ENCODE measurements around the gene SLC8A1.
"Not testable (repeated sequence)": the region's sequence is repeated elsewhere in the genome, so short reads cannot be mapped to it uniquely, and the experiment has no call there.

The SLC8A1 gene

DNA sequence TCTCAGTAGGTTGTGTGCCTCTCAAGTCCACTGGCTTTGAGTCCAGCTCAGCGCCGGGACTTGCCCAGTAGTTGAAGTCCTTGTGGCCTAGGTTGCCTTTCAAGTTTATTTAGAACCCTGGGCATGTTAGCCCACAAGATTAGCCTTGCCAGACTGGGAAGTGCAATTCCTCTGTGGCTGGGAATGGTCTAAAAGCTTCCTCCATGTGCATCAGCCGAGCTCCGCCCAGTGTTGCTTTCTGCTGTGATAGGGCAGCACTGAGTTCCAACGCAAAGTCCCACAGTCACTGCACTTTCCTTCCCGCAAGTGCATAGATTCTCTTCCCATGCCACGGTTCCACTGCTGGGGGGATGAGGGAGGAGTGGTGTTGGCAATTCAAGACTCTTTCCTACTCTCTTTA is 364.0 kb downstream of the SLC8A1 start:
- no peak for DNase-seq (ENCODE audit: low read depth in 2 of 2, low spot score in 1 of 2)

DNA sequence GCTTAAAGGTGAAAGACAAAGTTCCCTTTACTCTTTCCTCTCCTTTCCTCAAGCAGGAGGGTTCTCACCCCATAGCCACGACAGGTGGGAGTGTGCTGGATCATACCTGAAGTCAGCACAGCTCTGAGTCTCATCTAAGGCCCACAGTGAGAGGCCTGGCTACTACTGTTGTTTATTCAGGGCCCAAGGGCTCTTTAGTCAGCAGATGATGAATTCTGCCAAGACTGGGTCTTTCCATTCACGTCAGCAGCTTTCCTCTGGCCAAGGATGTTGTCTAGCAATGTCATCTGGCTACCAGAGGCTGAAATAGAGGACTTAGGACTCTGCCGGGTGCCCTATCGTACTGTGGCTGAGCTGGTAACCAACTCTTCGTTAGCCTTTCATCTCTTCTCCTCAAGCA is 364.5 kb downstream of the SLC8A1 start:
- DNase-seq (ENCODE audit: low read depth in 2 of 2, low spot score in 1 of 2): no peak

DNA sequence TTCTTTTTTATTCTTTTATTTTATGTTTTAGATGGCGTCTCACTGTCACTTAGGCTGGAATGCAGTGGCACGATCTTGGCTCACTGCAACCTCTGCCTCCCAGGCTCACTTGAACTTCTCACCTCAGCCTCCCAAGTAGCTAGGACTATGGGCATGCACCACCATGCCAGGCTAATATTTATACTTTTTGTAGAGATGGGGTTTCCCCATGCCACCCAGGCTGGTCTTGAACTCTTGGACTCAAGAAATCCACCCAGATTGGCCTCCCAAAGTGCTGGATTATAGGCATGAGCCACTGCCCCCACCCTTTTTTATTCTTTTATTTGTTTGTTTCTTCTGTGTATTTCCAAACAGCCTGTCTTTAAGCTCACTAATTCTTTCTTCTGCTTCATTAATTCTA is 366.1 kb downstream of the SLC8A1 start:
- no peak for DNase-seq (ENCODE audit: low read depth in 2 of 2, low spot score in 1 of 2)

DNA sequence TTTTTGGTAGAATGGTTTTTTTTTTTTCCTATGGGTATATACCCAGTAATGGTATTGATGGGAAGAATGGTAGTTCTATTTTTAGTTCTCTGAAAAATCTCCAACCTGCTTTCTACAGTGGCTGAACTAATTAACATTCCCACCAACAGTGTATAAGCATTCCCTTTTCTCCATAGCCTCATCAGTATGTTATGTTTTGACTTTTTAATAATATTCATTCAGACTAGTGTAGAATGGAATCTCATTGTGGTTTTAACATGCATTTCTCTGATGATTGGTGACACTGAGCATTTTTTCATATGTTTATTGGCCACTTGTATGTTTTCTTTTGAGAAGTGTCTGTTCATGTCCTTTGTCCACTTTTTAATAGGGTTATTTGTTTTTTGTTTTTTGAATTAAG is 378.6 kb downstream of the SLC8A1 start:
- DNase-seq (ENCODE audit: low read depth in 2 of 2, low spot score in 1 of 2): not testable (repeated sequence)

GRCh38 chr2:40072442-40073232 is 379.3 kb downstream of the SLC8A1 start:
- no peak for DNase-seq (ENCODE audit: low read depth in 2 of 2, low spot score in 1 of 2)

DNA sequence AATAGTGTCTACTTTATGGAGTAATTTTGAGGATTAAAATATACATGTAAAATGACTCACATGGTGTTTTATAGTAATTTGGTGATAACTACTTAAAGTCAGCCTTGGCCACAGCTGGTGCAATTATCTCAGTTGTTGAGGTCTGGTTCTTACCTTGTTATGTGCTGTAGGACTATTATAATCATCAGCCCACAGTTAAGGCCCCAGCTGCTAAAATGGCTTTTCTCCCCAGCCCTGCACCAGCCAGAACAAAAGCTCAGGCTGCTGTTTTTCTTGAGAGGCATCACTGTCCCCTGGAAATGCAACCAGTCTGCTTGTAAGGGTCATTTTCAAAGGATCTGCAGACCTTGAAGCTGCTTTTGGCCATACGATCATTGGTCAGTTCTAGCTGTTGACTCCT is 389.5 kb downstream of the SLC8A1 start:
- no peak for DNase-seq (ENCODE audit: low read depth in 2 of 2, low spot score in 1 of 2)

GRCh38 chr2:40049781-40050180 is 402.1 kb downstream of the SLC8A1 start:
- DNase-seq (ENCODE audit: low read depth in 2 of 2, low spot score in 1 of 2): no peak

GRCh38 chr2:40048506-40048905 is 403.4 kb downstream of the SLC8A1 start:
- DNase-seq (ENCODE audit: low read depth in 2 of 2, low spot score in 1 of 2): no peak

DNA sequence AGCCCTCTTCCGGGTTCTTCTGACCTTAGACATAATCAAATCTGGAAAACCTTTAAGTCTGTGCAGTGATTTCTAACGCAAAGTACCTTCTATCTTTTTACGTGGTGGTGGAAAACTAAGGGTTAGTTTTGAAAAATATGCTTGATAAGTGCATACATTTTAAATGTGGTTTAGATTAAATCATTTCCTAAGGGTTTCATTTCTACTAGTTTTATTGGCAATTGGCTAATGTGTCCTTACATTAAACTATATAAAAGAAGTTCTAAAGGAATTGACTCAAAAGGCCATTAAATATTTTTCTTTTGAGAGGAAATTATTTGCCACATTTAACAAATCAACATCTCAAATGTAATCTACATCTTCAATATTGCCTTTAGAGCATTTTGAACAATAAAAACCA is 404.5 kb downstream of the SLC8A1 start:
- DNase-seq (ENCODE audit: low read depth in 2 of 2, low spot score in 1 of 2): no peak

Measured in stimulated activated CD8-positive, alpha-beta memory T cell treated with anti-CD3 and anti-CD28 coated beads, Interleukin-4, amount 100 ng/mL, for 1 hour (primary cell).